Body of pancreas (tissue), 4 donors: ENCODE data around the gene SNX20.

Source experiments
- CTCF ChIP-seq, 7 experiments: fragments of 450-650 bp in 4 of 7; fragments of 200-600 bp in 3 of 7; sonication (generic) in 3 of 7; IDR thresholded peaks; one replicate each; pipeline ENCODE4 v1.5.1; 2016 to 2019; ENCODE audit warnings: antibody characterized with exemption in 7 of 7
- POLR2A ChIP-seq, 3 donors: fragments of 450-650 bp; IDR thresholded peaks; one replicate each; pipeline ENCODE4 v1.6.1; 2016; ENCODE audit warnings: antibody characterized with exemption in 3 of 3, mild to moderate bottlenecking in 2 of 3

- TF ChIP-seq POLR2A (IDR thresholded peaks at IDR 0.05) (no peak), CTCF (IDR thresholded peaks at IDR 0.05) (no peak)
These were observed 50.6 kb downstream of the SNX20 start for GRCh38 chr16:50630394-50631020.
